Neural cell (in vitro differentiated cells): ENCODE measurements around the gene MAPK7.

ENCODE experiments used
- EP300 ChIP-seq: fragments of 450-650 bp; conservative IDR thresholded peaks from 2 replicates; pipeline ENCODE4 v1.6.1; 2014; ENCODE audit warnings: antibody characterized with exemption, mild to moderate bottlenecking, moderate library complexity; ENCODE audit not compliant: poor library complexity, severe bottlenecking
- EZH2 ChIP-seq: fragments of 200-600, 300-800 bp; shearing (Covaris generic), sonication (generic); IDR thresholded peaks from 2 replicates; pipeline ENCODE4 v1.6.1; 2014; ENCODE audit warnings: antibody characterized with exemption, low read length, borderline replicate concordance, mild to moderate bottlenecking; ENCODE audit not compliant: insufficient read depth, poor library complexity, severe bottlenecking
- MXI1 ChIP-seq: fragments of 450-650 bp; conservative IDR thresholded peaks from 2 replicates; pipeline ENCODE4 v1.6.1; 2014; ENCODE audit warnings: antibody characterized with exemption, mild to moderate bottlenecking; ENCODE audit not compliant: poor library complexity, severe bottlenecking
- POLR2AphosphoS5 ChIP-seq: IDR thresholded peaks from 2 replicates; pipeline ENCODE4 v1.6.1; 2012
- RAD21 ChIP-seq: fragments of 450-650 bp; conservative IDR thresholded peaks from 2 replicates; pipeline ENCODE4 v1.6.1; 2014; ENCODE audit warnings: antibody characterized with exemption, mild to moderate bottlenecking, moderate library complexity
- REST ChIP-seq: IDR thresholded peaks from 2 replicates; pipeline ENCODE4 v1.6.1; 2012; ENCODE audit warnings: borderline replicate concordance
- TF ChIP-seq, protein P1 (sequence below): fragments of 450-650 bp; IDR thresholded peaks from 2 replicates; pipeline ENCODE4 v1.5.1; 2014; ENCODE audit warnings: antibody characterized with exemption, mild to moderate bottlenecking, moderate library complexity; ENCODE audit not compliant: poor library complexity, severe bottlenecking

DNA sequence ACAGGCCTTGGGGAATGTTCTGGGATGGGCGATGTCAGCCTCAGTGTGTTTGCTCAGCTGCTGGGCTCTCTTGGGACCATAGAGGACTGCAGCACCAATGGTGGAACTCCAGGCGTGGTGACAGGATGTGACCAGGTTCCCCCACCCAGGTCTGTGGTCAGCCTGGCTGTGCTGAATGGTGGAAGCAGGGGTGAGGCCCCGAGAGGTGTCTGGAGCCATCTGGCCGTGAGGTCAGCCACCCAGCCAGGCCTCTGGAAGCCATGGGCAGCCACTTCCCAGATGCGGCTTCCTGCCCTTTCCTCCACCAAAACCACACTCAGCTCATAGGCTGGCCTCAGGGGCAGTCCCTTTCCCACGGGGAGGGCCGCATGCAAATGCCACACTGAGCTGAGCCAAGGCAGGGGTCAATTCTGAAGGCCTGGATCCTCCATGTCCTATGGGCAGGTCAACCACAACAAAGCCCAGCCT lies 7.8 kb upstream of the MAPK7 start:
- no peak for TF ChIP-seq EZH2
- TF ChIP-seq, protein P1, sequence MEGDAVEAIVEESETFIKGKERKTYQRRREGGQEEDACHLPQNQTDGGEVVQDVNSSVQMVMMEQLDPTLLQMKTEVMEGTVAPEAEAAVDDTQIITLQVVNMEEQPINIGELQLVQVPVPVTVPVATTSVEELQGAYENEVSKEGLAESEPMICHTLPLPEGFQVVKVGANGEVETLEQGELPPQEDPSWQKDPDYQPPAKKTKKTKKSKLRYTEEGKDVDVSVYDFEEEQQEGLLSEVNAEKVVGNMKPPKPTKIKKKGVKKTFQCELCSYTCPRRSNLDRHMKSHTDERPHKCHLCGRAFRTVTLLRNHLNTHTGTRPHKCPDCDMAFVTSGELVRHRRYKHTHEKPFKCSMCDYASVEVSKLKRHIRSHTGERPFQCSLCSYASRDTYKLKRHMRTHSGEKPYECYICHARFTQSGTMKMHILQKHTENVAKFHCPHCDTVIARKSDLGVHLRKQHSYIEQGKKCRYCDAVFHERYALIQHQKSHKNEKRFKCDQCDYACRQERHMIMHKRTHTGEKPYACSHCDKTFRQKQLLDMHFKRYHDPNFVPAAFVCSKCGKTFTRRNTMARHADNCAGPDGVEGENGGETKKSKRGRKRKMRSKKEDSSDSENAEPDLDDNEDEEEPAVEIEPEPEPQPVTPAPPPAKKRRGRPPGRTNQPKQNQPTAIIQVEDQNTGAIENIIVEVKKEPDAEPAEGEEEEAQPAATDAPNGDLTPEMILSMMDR, result no peak
- no peak for TF ChIP-seq MXI1
- no peak for TF ChIP-seq EP300
- TF ChIP-seq RAD21, result no peak
- no peak for TF ChIP-seq REST
- TF ChIP-seq POLR2AphosphoS5, result no peak
